Measurements from ENCODE around the gene CD83.

The CD83 gene

DNA sequence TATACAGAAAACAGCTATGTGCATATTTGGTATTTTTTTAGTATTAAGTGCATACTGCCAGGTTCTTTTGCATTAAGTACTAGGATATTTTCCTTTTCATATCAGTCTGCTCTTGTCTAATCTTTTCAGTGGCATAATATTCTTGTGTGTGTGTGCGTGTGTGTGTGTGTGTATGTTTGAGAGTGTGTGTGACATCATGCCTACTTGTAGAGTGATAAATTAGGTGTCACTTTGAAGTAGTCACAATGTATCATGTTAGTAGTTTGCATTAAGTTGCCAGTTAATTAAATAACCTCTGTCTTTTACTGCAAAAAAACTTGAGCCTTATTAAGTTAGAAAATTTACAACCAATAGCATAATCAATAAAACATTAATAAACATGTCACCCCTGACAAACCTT is 65.3 kb downstream of the CD83 start:
- TF ChIP-seq, protein P1, sequence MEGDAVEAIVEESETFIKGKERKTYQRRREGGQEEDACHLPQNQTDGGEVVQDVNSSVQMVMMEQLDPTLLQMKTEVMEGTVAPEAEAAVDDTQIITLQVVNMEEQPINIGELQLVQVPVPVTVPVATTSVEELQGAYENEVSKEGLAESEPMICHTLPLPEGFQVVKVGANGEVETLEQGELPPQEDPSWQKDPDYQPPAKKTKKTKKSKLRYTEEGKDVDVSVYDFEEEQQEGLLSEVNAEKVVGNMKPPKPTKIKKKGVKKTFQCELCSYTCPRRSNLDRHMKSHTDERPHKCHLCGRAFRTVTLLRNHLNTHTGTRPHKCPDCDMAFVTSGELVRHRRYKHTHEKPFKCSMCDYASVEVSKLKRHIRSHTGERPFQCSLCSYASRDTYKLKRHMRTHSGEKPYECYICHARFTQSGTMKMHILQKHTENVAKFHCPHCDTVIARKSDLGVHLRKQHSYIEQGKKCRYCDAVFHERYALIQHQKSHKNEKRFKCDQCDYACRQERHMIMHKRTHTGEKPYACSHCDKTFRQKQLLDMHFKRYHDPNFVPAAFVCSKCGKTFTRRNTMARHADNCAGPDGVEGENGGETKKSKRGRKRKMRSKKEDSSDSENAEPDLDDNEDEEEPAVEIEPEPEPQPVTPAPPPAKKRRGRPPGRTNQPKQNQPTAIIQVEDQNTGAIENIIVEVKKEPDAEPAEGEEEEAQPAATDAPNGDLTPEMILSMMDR (IDR thresholded peaks at IDR 0.05; ENCODE audit: insufficient read depth, low read depth, low read length, missing control alignments): no peak
- no peak for DNase-seq (ENCODE audit: low read depth)
- H3K4me3 ChIP-seq (ENCODE audit: low read depth, low read length): no peak overlapping the region

Measured in GM12865 (cell line).